ENCODE measurements around the gene TIFAB.

The TIFAB gene

GRCh38 chr5:135447298-135447929, 4.7 kb downstream of the TIFAB start, which contains the start of gene DCANP1:
Gene DCANP1 (minus strand): TSS chr5:135447348. CDS start chr5:135447108, 240 bp downstream.
- H3K4me3 ChIP-seq (ENCODE audit: low read depth, low read length): no peak within 1 kb of the TSS
- TF ChIP-seq, protein P1, sequence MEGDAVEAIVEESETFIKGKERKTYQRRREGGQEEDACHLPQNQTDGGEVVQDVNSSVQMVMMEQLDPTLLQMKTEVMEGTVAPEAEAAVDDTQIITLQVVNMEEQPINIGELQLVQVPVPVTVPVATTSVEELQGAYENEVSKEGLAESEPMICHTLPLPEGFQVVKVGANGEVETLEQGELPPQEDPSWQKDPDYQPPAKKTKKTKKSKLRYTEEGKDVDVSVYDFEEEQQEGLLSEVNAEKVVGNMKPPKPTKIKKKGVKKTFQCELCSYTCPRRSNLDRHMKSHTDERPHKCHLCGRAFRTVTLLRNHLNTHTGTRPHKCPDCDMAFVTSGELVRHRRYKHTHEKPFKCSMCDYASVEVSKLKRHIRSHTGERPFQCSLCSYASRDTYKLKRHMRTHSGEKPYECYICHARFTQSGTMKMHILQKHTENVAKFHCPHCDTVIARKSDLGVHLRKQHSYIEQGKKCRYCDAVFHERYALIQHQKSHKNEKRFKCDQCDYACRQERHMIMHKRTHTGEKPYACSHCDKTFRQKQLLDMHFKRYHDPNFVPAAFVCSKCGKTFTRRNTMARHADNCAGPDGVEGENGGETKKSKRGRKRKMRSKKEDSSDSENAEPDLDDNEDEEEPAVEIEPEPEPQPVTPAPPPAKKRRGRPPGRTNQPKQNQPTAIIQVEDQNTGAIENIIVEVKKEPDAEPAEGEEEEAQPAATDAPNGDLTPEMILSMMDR (IDR thresholded peaks at IDR 0.05; ENCODE audit: borderline replicate concordance, insufficient read depth, low read depth, low read length): no peak

DNA sequence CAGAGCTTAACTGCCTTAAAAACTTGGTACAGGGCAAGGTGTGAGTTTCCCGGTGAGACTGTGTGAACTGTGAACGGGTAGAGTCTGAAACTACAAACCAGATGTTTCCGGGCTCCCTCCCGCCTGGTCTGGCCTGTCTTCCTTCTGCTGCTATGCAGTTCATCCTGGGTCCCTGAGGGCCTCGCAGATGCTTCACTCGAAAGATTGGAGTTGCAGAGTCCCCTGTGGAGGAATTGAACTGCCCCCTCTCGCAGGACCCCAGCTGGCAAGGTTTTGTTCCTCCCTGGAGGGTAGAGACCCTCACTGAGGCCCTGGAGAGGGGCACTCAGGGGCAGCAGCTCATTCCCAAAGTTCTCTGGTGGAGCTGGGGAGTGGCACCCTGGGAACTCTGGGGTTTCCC, 5.5 kb downstream of the TIFAB start:
- TF ChIP-seq, protein P1 (IDR thresholded peaks at IDR 0.05; ENCODE audit: borderline replicate concordance, insufficient read depth, low read depth, low read length): no peak
- H3K4me3 ChIP-seq (ENCODE audit: low read depth, low read length): no peak overlapping the region

DNA sequence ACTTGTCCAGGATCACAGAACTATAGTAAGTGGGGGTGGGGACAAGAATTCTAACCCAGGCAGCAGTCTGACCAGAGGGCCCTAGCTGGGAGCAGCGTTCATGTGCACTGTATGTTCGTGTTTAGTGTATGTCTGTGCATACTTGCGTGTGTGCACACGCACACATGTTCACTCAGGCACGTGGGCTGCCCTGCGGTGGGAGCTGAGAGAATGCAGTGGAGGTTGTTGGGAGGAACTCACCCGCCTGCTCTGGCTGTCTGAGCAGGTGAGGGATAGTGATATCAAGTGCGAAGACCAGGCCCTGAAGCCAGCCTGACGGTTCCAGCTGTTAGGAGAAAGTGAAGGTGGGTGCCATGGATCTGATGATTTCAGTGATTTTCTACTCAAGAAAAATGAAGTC, 5.9 kb downstream of the TIFAB start:
- TF ChIP-seq, protein P1 (IDR thresholded peaks at IDR 0.05; ENCODE audit: borderline replicate concordance, insufficient read depth, low read depth, low read length): no peak
- no peak overlapping the region for H3K4me3 ChIP-seq (ENCODE audit: low read depth, low read length)

DNA sequence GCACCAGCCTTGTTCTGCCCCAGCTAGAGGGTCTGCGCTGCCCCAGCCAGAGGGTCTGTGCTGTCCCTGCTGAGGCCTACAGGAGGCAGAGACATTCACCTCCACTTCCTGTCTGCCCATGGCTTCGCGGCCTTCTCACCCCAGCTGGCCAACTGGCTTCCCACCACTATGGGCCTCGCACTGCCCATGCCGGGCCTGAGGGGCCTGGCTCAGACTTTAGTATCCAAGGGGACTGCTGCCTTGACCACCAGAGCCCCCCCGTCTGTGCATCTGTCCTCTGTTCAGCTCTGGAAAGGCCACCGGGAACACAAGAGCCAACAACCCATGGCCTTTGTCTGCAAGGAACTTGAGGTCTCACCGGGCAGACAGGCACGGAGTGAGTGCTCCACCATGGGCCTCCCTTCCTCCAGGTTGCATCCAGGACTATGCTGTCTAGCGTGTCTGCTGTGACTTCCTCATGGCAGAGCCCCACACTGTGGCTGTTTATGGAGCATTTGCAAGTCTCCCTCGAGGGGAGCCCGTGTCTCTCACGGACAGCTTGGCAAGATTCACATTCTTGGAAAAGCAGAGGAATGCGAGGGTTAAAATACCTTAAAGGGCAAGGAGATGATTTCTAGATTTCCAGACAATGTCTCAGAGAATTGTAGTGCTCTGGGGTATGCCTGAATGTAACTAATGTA, 6.7 kb downstream of the TIFAB start:
- TF ChIP-seq, protein P1 (IDR thresholded peaks at IDR 0.05; ENCODE audit: borderline replicate concordance, insufficient read depth, low read depth, low read length): no peak
- no peak overlapping the region for H3K4me3 ChIP-seq (ENCODE audit: low read depth, low read length)

- TF ChIP-seq, protein P1 (IDR thresholded peaks at IDR 0.05; ENCODE audit: borderline replicate concordance, insufficient read depth, low read depth, low read length): no peak
- no peak overlapping the region for H3K4me3 ChIP-seq (ENCODE audit: low read depth, low read length)
Observed at GRCh38 chr5:135444881-135445280, 7.3 kb downstream of the TIFAB start.

DNA sequence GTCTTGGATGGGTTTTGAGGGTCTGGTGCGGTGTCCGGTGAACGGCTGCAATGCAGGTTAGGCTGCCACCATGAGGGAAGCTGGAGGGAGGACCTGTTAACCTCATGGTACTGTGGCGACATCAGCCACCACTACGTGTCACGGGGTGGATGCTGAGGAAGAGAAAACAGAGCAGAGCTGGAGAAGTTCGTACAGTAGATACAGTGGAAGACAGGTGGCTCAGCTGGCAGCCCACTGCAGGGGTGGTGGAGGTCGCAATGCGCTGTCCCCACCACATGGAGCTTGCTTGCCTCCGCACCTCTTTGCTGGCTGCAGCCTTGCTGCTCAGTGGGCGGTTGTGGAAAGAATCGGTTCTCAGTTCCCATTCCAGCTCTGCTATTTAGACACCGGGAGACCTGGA, 7.8 kb downstream of the TIFAB start:
- TF ChIP-seq, protein P1 (IDR thresholded peaks at IDR 0.05; ENCODE audit: borderline replicate concordance, insufficient read depth, low read depth, low read length): no peak
- no peak overlapping the region for H3K4me3 ChIP-seq (ENCODE audit: low read depth, low read length)
